ENCODE measurements around the gene PRKG1. TPM values are rescaled to one million over a fixed set of nuclear protein-coding genes. Genes with fewer than 3 reads are reported as not detected.

The PRKG1 gene
- total RNA-seq, 1 experiment from 2014 or later: 16.5 TPM

- TF ChIP-seq NFYB (CRISPR knock-in tag; conservative IDR thresholded peaks at IDR 0.05; ENCODE audit: low read depth) (no peak), FOXP1 (CRISPR knock-in tag; IDR thresholded peaks at IDR 0.05; ENCODE audit: borderline replicate concordance) (no peak), TEAD4 (CRISPR knock-in tag; IDR thresholded peaks at IDR 0.05) (no peak), RELA (CRISPR knock-in tag; IDR thresholded peaks at IDR 0.05; ENCODE audit: borderline replicate concordance) (no peak), CTCF (IDR thresholded peaks at IDR 0.05) (no peak), TEAD1 (CRISPR knock-in tag; IDR thresholded peaks at IDR 0.05) (no peak), SOX15 (CRISPR knock-in tag; IDR thresholded peaks at IDR 0.05) (no peak), JAZF1 (CRISPR knock-in tag; IDR thresholded peaks at IDR 0.05) (no peak), SP1 (CRISPR knock-in tag; conservative IDR thresholded peaks at IDR 0.05) (no peak), E2F5 (CRISPR knock-in tag; IDR thresholded peaks at IDR 0.05) (no peak)
- Mint-ChIP-seq H3K27ac (no peak overlapping the region), H3K9me3 (no peaks in the 10 kb centered on the region), H3K4me1 (peaks cover 12% of the 10 kb centered on the region), H3K27me3 (ENCODE audit: low read depth) (no peaks in the 10 kb centered on the region), H3K4me3 (no peak overlapping the region), H3K36me3 (no peaks in the 10 kb centered on the region)
- ATAC-seq (no peak), DNase-seq (ENCODE audit: low spot score) (no peak)
- POLR2A ChIA-PET: no interaction called here
- CTCF ChIA-PET: no interaction called here
Observed at GRCh38 chr10:51313773-51314478, 239.6 kb downstream of the PRKG1 start.

GRCh38 chr10:51314481-51314880 lies 240.2 kb downstream of the PRKG1 start:
- Mint-ChIP-seq H3K36me3 (no peaks in the 10 kb centered on the region), H3K9me3 (no peaks in the 10 kb centered on the region), H3K27me3 (ENCODE audit: low read depth) (no peaks in the 10 kb centered on the region), H3K4me3 (no peak overlapping the region), H3K27ac (0 out of 2 replicates have a peak overlapping the region, but pooled peaks have one; percentile 26), H3K4me1 (peaks cover 12% of the 10 kb centered on the region)
- POLR2A ChIA-PET: no interaction called here
- ATAC-seq: no peak
- CTCF ChIA-PET: no interaction called here
- DNase-seq (ENCODE audit: low spot score): no peak
- TF ChIP-seq FOXP1 (CRISPR knock-in tag; IDR thresholded peaks at IDR 0.05; ENCODE audit: borderline replicate concordance) (no peak), ZNF317 (CRISPR knock-in tag; IDR thresholded peaks at IDR 0.05; ENCODE audit: borderline replicate concordance, low read depth) (no peak), ARID4B (CRISPR knock-in tag; IDR thresholded peaks at IDR 0.05; ENCODE audit: borderline replicate concordance) (no peak)

- no peaks in the 10 kb centered on the region for H3K36me3 Mint-ChIP-seq
- no peak for DNase-seq (ENCODE audit: low spot score)
- ChIA-PET POLR2A (interaction anchor here (0.6 kb wide), 1 partner anchor 349 kb away, joined by 3 read pairs; no protein-coding TSS in a partner anchor), CTCF (no interaction called here)
- H3K4me1 Mint-ChIP-seq: peaks cover 8% of the 10 kb centered on the region
- H3K27me3 Mint-ChIP-seq (ENCODE audit: low read depth): no peaks in the 10 kb centered on the region
- no peak overlapping the region for H3K27ac Mint-ChIP-seq
- ATAC-seq: no peak
- H3K4me3 Mint-ChIP-seq: no peak overlapping the region
- H3K9me3 Mint-ChIP-seq: no peaks in the 10 kb centered on the region
- TF ChIP-seq HMGA2 (CRISPR knock-in tag; IDR thresholded peaks at IDR 0.05) (no peak), ATF1 (CRISPR knock-in tag; IDR thresholded peaks at IDR 0.05) (no peak), ETV6 (CRISPR knock-in tag; IDR thresholded peaks at IDR 0.05) (no peak), ZBTB43 (CRISPR knock-in tag; IDR thresholded peaks at IDR 0.05) (no peak), RELA (CRISPR knock-in tag; IDR thresholded peaks at IDR 0.05; ENCODE audit: borderline replicate concordance) (no peak), ZNF671 (CRISPR knock-in tag; IDR thresholded peaks at IDR 0.05) (no peak), ZNF281 (CRISPR knock-in tag; IDR thresholded peaks at IDR 0.05) (no peak)
Observed at GRCh38 chr10:51318399-51319172, 244.3 kb downstream of the PRKG1 start.

Measured in WTC11 (cell line).